GM19239 (cell line): ENCODE results near the gene CYP46A1.

Experiments
- DNase-seq: peaks from one replicate; pipeline ENCODE4 v3.0.0; 2011; ENCODE audit warnings: low spot score; ENCODE audit not compliant: insufficient read length
- FAIRE-seq: peaks from 2 replicates; lab custom pipeline; 2011; peaks lifted over from hg19 to GRCh38; lab: Jason Lieb, UNC

CYP46A1 gene

DNA sequence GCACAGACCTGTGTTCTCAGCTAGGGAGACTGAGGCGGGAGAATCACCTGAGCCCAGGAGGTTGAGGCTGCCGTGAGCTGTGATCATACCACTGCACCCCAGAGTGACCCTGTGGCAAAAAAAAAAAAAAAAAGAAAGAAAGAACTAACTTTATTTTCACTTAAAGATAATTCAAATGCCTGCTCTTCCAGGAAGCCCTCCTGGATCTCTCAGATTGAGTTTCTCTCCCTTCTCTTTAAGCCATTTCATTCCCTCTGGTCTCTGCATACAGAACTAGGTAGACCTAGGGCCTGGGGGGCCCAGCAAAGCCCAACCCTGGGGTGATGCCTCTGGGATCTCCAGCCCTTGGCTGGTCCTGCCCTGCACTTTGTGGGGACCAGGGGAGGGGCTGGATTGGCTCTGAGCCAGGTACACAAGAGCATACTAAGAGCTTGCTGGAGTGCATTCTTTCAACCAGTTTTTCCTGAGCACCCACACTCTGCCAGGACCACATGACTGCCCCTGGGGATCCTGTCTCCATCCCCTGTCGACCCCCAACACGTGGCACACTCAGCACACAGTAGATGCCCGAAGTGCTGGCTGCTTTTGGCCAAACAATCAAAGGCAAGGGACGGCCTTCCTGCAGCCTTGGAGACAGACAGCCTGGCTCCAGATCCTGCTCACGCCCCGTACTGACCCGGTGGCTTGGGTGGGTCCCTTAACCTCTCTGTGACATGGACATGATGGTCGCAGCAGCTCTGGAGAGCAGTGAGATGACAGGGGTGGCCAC is 52.7 kb downstream of the CYP46A1 start:
- FAIRE-seq (no peak), DNase-seq (no peak)

DNA sequence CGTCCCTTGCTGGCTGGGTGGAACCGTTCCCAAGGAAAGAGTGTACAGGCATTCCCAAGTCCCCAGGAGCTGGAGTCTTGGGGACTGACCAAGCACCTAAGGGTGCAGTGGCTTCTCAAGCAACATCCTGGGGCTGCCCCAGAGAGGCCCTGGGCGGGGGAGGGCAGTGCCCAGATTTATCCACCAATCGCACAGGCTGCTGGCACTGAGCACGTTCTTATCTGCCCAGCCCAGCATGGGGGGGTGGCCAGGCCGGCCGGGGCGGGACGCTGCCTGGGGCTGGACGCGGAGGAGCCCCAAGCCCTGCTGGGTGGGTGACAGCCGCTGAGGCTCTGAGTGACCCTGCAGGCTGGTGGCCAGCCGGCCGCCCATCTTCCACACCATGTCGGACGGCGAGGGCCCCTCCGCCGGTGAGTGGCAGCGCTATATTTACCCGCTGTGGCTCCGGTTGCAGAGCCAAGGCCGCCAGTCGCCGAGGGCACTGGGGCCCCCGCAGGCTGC is 53.4 kb downstream of the CYP46A1 start:
- FAIRE-seq (no peak), DNase-seq (no peak)

DNA sequence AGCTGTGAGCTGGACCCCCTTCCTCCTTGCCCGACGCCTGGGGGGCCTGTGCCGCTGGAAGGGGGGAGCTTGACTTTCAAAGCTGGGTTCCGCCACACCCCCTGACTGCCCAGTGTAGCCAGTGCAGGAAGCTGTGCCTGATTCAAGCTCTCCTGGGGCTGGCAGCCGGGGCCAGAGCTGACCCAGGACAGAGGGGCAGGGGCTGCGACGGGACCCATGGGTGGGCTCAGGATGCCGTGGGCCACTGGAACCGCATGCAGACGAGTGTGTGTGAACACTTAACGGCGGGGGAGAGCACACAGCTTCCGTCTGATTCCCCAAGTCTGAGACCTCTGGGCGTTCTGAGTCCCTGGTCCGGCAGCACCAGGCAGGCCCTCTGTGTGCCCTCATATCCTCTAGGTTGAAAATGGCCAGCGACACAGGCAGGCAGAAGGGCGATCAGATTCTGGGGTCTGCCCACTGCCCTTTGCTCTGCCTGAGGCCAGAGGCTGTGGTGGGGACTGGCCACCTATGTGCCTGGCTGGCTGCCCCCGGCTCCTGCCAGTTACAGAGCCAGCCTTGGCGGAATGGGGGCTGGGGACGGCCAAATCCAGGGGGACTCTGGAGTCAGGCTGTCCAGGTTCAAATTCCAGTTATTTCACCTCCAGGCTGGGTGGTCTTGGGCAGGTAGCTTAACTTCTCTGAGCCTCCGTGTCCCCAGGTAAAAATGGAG is 54.0 kb downstream of the CYP46A1 start:
- FAIRE-seq (no peak), DNase-seq (no peak)

DNA sequence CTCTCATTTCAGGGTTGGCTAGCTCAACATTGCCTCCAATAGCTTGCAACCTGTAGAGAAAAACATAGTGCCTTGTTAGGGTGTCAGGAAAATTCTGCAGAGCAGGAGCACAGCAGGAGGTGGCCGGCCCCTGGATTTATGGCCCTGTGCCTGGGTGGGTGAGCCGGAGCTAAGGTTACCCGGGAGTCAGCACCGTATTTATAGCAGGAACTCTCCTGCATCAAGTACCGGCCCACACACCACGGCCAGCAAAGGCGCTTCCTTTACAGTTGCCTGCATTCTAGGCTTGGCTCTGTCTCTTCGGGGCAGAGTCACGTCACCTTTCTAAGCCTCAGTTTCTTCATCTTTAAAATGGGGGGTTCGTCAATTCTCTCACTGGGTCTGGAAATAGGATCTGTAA is 56.3 kb downstream of the CYP46A1 start:
- DNase-seq (no peak), FAIRE-seq (no peak)

DNA sequence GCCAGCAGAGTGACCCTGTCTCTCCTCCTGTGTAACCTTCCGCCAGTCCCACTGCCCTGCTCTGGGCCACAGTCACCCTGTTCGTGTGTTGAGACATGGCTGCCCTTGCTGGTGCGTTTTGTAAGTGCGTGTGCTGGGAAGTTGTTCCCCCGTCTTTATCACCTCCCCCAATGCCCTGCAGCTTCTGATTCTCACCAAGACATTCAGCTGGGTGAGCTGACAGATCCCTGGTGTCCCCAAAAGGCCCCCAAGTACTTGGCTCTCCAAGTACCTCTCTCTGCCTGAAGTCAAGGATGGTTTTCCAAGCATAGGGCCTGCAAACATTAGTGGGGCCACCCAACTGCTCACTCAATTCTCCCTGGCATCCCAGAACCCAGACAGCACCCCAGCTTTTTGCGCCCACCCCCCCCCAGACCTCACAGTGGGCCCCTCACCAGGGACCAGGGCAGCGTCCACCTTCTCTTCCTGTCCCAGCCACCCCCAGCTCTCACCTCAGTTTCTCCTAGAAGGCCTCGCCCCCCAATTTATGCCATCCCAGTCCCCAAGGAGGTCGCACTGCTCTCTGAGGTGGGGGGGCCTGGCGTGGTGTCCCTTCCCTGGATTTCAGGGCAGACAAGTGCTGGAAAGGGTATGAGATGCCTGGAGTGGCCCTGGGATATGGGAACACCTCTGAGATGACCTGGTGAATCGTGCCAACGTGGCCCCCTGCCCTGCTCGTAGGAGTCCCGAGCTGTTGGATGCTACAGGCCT is 57.3 kb downstream of the CYP46A1 start:
- no peak for FAIRE-seq
- DNase-seq = no peak

DNA sequence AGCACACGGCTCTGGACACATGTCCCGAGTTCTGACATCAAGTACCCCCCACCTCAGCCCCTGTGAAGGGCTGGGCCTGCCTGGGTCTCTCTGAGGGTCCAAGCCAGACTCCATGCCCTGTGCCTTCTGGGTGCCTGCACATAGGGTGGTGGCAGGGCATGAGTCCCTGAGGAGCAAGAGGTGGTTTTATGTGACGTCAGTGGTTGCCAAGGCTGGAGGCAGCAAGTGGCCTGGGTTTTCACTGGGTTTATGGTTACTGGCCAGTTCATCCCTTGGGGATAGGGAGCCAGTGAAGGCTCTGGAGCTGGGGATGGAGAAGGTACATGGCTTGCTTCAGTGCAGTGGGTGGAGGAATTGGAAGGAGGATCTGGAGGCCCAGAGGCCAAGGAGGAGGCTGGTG is 58.0 kb downstream of the CYP46A1 start:
- FAIRE-seq = no peak
- DNase-seq = no peak

DNA sequence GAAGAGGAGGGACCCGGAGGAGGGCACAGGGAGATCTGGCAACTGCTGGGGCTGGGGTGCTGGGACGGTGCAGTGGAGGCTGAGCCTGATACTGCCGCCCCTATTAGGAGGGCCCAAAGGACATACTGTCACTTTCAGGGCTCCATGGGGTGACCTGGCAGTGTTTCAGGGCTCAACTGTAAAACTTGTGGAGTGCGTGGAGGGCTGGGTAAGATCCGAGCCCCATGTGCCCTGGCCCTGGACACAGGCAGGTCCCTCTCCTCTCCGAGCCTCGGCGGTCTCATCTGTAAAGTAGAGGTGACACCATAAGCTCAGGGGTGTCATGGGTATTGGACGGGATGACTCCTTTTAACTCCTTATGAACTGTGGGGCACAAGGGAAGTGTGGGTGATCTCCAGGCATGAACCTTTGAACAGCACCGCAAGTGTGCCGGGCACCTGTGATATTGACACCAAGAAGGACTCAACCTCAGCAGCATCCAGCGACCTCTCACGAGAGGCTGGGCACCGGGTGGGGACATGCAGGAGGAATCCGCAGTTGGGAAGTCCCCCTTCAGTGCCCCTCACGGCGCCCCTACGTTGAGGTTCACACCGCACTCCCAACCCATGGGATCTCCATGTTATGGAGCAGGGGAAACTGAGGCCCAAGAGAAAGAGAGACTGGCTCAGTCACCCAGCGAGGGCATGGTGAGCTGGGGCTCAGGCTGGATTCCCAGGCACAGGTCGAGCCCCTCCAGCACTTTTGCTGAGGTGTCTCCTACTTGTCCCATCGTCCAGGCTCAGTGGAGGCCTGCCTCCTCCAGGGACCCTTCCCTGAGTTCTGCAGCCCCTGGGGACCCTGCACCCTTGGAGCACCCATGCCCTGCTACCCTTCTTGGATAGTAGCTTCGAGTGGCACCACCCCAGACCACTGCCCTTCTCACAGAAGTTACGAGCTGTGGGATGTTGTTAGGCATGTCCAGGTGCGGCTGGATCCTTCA is 58.7 kb downstream of the CYP46A1 start:
- DNase-seq (no peak), FAIRE-seq (no peak)

DNA sequence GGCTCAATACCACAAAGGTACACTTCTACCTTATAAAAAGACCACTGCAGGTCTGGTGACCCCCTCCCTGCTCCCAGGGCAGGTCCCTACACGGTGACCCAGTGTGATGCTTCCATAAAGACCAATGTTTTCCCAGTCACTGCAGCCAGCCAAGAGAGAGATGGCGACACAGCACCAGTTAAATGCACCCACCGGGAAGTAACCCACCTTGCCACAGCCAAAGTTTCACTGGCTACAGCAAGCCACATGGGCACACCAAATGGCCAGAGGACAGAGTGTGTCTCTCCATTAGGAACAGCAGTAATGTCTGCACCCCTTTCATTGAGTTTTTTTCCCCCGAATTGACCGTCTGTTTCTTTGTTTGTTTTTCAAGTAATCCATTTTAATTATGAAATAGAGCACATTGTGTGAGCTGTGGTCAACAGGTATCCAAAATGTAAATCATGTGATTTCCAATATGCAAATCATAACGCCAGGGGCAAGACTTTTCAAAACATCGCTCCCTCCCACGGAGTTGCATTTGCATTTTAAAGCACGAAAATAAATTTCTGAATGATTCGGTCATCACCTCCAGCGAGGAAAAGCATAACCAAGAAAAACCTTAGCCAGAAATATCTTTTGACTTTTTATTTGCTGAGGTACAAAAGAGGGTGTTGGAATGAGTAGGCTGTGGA is 60.2 kb downstream of the CYP46A1 start:
- no peak for DNase-seq
- no peak for FAIRE-seq

DNA sequence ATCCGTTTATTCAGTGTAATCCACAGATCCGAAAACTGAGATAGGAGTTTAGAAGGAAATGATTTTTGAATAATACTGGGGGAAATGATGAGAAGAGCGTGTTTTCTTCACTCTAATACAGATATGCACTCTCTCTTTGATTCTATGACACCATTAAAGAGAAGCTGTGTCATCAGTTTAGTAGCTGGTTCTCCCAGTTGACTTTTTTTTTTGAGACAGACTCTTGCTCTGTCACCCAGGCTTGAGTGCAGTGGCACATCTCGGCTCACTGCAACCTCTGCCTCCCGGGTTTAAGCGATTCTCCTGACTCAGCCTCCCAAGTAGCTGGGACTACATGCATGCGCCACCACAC is 60.8 kb downstream of the CYP46A1 start:
- FAIRE-seq = no peak

DNA sequence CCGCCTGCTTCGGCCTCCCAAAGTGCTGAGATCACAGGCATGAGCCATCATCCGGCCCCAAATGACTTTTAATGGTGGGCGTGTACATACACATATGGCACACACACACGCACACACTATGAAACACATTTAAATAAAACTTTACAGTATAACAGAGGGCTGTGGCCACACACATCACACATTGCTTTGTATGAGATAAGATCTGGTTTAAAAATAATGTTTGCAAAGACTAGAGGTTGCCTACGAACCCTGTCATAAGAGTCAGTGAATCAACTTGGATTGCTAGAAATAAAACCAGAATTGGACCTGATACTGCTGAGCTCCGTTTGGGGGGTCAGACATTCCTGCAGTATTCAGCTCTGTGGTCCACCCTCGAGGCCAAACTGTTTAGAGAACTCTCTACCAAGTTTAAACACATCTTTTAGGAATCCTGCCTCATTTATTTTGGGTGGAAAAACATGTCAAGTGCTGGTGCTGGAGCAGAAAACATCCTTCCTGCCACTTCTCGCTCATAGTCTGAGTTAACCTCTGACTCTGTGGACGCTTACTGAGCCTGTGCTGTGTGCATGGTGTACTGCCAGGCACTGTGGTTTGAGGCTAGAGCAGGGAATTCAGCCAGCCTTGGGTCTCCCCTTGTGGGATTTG is 61.3 kb downstream of the CYP46A1 start:
- FAIRE-seq (no peak), DNase-seq (no peak)

More for the DNA sequence above, 60.8 kb downstream of the CYP46A1 start:
- no peak for DNase-seq

DNA sequence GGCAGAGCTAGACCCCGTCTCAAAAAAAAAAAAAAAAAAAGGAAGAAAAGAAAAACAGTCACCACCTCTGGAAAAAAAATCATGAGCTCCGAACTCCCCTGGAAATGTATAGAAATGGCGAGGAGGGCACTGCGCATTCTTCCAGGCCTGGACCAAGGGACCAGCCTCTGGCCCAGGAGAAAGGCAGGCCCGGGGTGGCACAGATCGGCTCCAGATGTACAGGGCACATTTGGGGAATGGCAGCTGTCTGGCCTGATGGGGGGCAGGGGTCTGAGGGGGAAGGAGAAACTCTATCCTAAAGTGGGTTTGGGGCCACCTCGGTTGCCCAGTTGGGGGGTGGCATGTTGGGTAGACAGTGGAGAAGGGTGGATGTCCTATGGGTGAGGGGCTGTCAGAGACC is 63.1 kb downstream of the CYP46A1 start:
- DNase-seq (no peak), FAIRE-seq (no peak)

DNA sequence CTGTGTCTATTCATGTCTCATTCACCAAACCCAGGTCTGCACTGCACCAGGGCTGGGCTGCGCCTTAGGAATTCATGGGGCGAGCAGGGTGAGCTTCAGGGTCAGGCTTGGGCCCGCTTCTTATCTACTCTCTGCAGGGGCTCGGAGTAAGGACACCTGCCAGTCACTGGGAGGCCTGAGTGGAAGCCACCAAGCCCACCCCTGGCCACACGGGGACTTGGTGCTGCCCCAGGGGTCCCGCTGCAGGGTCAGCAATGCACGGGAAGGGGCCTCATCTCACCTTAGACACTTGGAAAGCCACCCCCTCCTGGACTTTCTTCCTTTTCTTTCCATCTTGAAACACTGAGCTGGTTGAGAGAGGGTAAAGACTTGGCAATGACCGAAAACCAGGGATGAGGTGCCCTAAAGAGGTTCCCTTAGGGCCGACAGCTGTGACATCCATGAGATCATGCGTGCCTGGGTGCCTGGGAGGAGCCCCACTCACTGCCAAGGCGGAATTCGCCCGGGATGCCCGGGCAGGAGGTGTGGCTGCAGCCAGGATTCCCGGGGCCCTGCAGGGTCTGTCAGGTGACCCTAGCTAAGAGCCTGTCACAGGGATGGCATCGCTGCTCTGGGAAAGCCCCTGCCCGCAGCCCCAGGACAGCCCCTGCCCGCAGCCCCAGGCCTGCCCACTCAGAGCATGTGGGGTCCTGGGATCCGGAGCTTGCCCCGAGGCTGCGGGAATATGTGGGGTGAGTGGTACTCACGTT is 63.7 kb downstream of the CYP46A1 start:
- FAIRE-seq (no peak), DNase-seq (no peak)

DNA sequence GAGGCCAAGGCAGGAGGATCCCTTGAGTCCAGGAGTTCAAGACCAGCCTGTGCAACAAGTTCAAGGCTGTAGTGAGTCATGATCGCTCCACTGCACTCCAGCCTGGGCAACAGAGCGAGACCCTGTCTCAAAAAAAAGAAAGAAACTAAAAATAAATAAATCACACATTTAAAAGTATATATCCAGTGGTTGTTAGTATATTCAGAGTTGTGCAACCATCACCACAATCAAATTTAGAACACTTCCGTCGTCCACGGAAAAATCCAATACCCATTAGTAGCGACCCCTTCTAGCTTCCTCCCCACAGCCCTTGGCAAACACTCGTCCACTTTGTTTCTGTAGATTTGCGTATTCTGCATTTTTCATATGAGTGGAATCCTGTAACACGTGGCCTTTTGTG is 64.4 kb downstream of the CYP46A1 start:
- DNase-seq = no peak
- no peak for FAIRE-seq

DNA sequence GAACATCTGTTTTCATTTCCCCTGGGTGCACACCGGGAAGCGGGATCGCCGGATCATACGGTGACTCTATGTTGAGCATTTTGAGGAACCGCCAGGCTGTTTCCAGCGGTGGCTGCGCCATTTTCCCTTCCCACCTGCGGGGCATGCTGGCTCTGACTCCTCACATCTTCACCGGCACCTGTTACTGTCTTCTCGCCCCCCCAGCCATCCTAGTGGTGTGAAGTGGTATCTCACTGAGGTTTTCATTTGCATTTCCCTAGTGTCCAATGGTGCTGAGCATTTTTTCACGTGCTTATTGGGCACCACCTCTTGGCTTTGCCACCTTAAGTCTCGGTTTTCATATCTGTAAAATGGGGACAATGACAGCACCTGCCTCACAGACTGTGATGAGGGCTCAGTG is 65.0 kb downstream of the CYP46A1 start:
- DNase-seq (no peak), FAIRE-seq (no peak)

DNA sequence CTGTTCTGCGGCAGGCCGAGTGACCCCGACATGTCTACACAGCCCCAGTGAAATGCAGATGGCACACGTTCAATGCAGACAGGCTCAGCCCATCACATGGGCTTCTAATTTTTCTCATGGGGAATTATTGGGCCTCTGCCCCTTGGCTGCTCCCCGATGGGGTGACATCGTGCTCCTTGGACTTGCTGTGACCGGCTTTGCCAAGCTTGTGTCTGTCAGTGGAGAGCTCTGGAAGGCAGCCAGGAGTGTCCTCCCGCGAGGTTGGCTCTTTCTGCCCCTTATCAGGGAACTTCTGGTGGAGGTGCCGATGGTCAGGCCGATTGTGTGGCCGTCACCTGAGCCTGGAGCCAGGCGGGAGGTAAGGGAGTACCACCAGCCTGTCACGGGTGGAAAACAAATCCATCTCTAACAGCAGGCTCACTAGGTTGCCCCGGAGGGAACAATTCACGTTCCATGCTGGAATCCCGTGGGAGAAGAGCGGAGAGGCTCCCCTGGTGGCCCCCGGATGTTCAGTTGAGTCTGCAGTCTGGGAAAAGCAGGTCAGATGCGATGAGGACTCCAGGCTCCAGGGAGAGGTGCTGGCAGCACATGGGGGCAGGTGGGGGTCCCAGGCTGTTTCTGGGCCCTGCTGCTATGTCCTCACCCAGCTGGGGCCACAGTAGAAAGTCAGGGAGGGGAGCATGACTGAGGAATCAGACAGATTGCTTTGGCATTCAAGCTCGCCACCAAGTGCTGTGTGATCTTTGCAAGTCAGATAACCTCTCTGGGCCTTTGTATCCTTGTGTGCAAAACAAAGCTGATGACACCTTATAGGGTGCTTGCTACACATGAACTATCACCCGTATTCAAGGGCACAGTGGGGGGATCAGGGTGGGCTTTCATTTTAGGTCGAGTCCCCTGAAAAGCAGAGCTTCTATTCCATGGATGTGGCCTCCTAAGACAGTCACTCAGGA is 65.9 kb downstream of the CYP46A1 start:
- FAIRE-seq (no peak), DNase-seq (no peak)

DNA sequence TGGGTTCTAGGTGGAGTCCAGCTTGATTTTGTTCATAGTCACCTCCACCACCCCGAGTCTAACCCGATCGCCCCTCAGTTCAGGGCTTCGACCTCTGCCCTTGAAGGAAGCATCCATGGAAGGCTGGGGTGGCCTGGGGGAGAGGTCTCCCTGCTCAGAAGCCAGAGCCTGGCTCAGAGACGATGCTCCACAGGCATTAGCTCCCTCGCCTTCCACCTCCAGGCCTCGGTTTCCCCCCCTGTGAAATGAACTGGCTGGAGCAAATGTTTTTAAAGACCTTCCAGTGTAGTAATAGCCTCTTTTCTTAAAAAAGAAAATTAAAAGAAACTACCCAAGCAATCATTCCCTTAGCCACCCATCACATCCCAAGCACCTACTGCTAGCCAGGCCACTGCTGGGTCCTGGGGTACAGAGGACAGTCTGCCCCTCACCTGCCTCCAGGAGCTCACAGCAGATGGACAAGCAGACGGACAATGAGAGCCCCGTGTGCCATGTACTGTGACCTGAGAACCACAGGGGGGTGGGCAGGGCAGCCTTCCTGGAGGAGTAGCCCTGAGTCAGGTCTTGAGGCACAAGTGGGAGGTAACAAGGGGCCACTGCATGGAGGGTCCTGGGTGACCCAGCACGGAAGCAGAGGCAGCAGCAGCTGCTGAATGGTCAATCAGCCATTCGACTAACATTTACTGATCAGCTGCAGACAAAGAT is 66.8 kb downstream of the CYP46A1 start:
- DNase-seq (no peak), FAIRE-seq (no peak)
